Measurements from ENCODE around the gene SLC22A5. TPM values are rescaled to one million over a fixed set of nuclear protein-coding genes. Genes with fewer than 3 reads are reported as not detected.

The SLC22A5 gene
- total RNA-seq, 1 experiment from 2014 or later, result 15.2 TPM

DNA sequence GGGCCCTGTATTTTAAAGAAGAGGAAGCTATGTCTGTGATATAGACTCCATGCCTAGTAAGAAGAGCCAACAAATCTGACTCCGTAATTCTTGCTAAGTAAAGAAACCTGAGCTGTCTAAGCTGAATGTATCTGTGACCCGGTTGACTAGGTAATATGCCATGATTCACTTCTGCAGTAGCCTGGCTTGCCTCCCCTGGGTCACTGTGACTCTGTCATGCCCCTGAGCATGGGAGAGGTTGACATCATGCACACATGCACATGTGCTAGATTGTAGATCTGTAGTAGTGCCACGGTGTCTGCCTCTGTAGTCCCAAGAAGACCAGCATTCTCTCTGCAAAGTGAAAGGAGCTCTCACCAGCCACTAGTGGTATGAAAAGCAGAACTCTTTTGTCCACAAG is 9.1 kb downstream of the SLC22A5 start:
- Histone ChIP-seq H4K20me1 (ENCODE audit: insufficient read depth) (no peaks in the 10 kb centered on the region), H3K79me2 (ENCODE audit: low read depth) (peaks cover 35% of the 10 kb centered on the region), H3K9me2 (ENCODE audit: insufficient read depth) (no peaks in the 10 kb centered on the region), H3K27ac (no peak overlapping the region), H3K27me3 (ENCODE audit: insufficient read depth, low read depth) (no peaks in the 10 kb centered on the region), H3K9me3 (ENCODE audit: insufficient read depth, low read depth) (no peaks in the 10 kb centered on the region), H3K4me2 (no peak overlapping the region), H3K4me1 (replicated peaks; ENCODE audit: insufficient read depth) (peaks cover 3% of the 10 kb centered on the region; the same call in 1 of the 2 replicates), H2AFZ (no peak overlapping the region), H3K4me3 (no peak overlapping the region), H3K36me3 (ENCODE audit: low read depth) (no peaks in the 10 kb centered on the region), H3F3A (ENCODE audit: insufficient read depth, low read depth) (no peaks in the 10 kb centered on the region)
- TF ChIP-seq CTCF (conservative IDR thresholded peaks at IDR 0.05) (no peak), EZH2 (IDR thresholded peaks at IDR 0.05; ENCODE audit: low read depth) (no peak)
- CTCF ChIA-PET, result no interaction called here
- BruUV-seq (replicated peaks), result no TSS peak
- POLR2A ChIA-PET (ENCODE audit: unreplicated experiment), result interaction anchor here (0.7 to 1.0 kb wide), 2 partner anchors 15 to 96 kb away, joined by 4 read pairs; no protein-coding TSS in a partner anchor
- intact Hi-C loops (cut with micrococcal nuclease; ENCODE audit: unreplicated experiment), result no loop called here
- DNase-seq, result peak in 1 of 2 experiments; percentile 59

- no peaks in the 10 kb centered on the region for H3K27me3 ChIP-seq (ENCODE audit: insufficient read depth, low read depth)
- no peaks in the 10 kb centered on the region for H3K36me3 ChIP-seq (ENCODE audit: low read depth)
- CTCF ChIA-PET, result no interaction called here
- TF ChIP-seq EZH2 (IDR thresholded peaks at IDR 0.05; ENCODE audit: low read depth) (no peak), CTCF (conservative IDR thresholded peaks at IDR 0.05) (no peak)
- POLR2A ChIA-PET (ENCODE audit: unreplicated experiment), result no interaction called here
- H4K20me1 ChIP-seq (ENCODE audit: insufficient read depth), result no peaks in the 10 kb centered on the region
- no peak for DNase-seq
- H3K79me2 ChIP-seq (ENCODE audit: low read depth), result peaks cover 23% of the 10 kb centered on the region
- H3K4me3 ChIP-seq, result no peak overlapping the region
- peaks cover 7% of the 10 kb centered on the region; the same call in 1 of the 2 replicates for H3F3A ChIP-seq (ENCODE audit: insufficient read depth, low read depth)
- intact Hi-C loops (cut with micrococcal nuclease; ENCODE audit: unreplicated experiment), result loop anchor here (10.0 kb wide), 1 partner anchor 355 kb away; the partner anchor contains the start of gene KIF3A
- no peaks in the 10 kb centered on the region for H3K9me2 ChIP-seq (ENCODE audit: insufficient read depth)
- no peak overlapping the region for H3K4me2 ChIP-seq
- H3K27ac ChIP-seq, result no peak overlapping the region
- no peaks in the 10 kb centered on the region for H3K4me1 ChIP-seq (replicated peaks; ENCODE audit: insufficient read depth)
- H3K9me3 ChIP-seq (ENCODE audit: insufficient read depth, low read depth), result no peaks in the 10 kb centered on the region
- H2AFZ ChIP-seq, result no peak overlapping the region
- no TSS peak for BruUV-seq (replicated peaks)
Observed at GRCh38 chr5:132380047-132380446, 10.5 kb downstream of the SLC22A5 start.

- H3F3A ChIP-seq (ENCODE audit: insufficient read depth, low read depth), result peaks cover 7% of the 10 kb centered on the region; the same call in 1 of the 2 replicates
- no peaks in the 10 kb centered on the region for H3K9me3 ChIP-seq (ENCODE audit: insufficient read depth, low read depth)
- POLR2A ChIA-PET (ENCODE audit: unreplicated experiment), result no interaction called here
- H3K79me2 ChIP-seq (ENCODE audit: low read depth), result peaks cover 16% of the 10 kb centered on the region
- no peaks in the 10 kb centered on the region for H4K20me1 ChIP-seq (ENCODE audit: insufficient read depth)
- no peak overlapping the region for H2AFZ ChIP-seq
- intact Hi-C loops (cut with micrococcal nuclease; ENCODE audit: unreplicated experiment), result loop anchor here (10.0 kb wide), 1 partner anchor 354 kb away; the partner anchor contains the start of gene KIF3A
- CTCF ChIA-PET, result interaction anchor here (0.9 kb wide), 1 partner anchor 200 kb away, joined by 3 read pairs; no protein-coding TSS in a partner anchor
- no peaks in the 10 kb centered on the region for H3K36me3 ChIP-seq (ENCODE audit: low read depth)
- TF ChIP-seq CTCF (conservative IDR thresholded peaks at IDR 0.05), result no peak
- TF ChIP-seq EZH2 (IDR thresholded peaks at IDR 0.05; ENCODE audit: low read depth), result no peak
- no peak overlapping the region for H3K27ac ChIP-seq
- H3K4me2 ChIP-seq, result no peak overlapping the region
- no peaks in the 10 kb centered on the region for H3K9me2 ChIP-seq (ENCODE audit: insufficient read depth)
- H3K4me3 ChIP-seq, result no peak overlapping the region
- BruUV-seq (replicated peaks), result no TSS peak
- no peaks in the 10 kb centered on the region; the same call in 1 of the 2 replicates for H3K4me1 ChIP-seq (replicated peaks; ENCODE audit: insufficient read depth)
- no peaks in the 10 kb centered on the region for H3K27me3 ChIP-seq (ENCODE audit: insufficient read depth, low read depth)
- DNase-seq, result no peak
Observed at GRCh38 chr5:132380741-132381140, 11.2 kb downstream of the SLC22A5 start.
